K562 (cell line): ENCODE results near the gene YPEL5. TPM values are rescaled to one million over a fixed set of nuclear protein-coding genes. Genes with fewer than 3 reads are reported as not detected.

Experiments
- ASH1L ChIP-seq: fragments of 450-650 bp; IDR thresholded peaks from 2 replicates; pipeline ENCODE4 v1.6.1; 2018; ENCODE audit warnings: borderline replicate concordance, mild to moderate bottlenecking, low read depth; ENCODE audit not compliant: partially characterized antibody
- CREB1 ChIP-seq, 2 experiments: sonication (generic) in 1 of 2; formaldehyde crosslinking in 1 of 2; IDR thresholded peaks; 2 replicates each; pipeline versions ENCODE4 v1.6.1 to v1.8.0; 2012 to 2022; ENCODE audit warnings: inconsistent platforms in 1 of 2, mild to moderate bottlenecking in 1 of 2, missing genetic modification reagents in 1 of 2, moderate library complexity in 1 of 2
- FOXK2 ChIP-seq, 2 experiments: fragments of 450-650 bp; IDR thresholded peaks in 1 of 2; conservative IDR thresholded peaks in 1 of 2; 2 replicates each; pipeline ENCODE4 v1.6.1; 2016; ENCODE audit warnings: low read depth in 2 of 2, mild to moderate bottlenecking in 1 of 2
- HSF4 ChIP-seq: fragments of 250-450 bp; sonication (Bioruptor Pico); IDR thresholded peaks from 2 replicates; pipeline ENCODE4 v2.1.2; 2022; ENCODE audit warnings: mild to moderate bottlenecking, moderate library complexity, borderline replicate concordance
- KLF13 ChIP-seq: fragments of 450-650 bp; IDR thresholded peaks from 2 replicates; pipeline ENCODE4 v1.6.1; 2016; ENCODE audit warnings: missing genetic modification characterization, low read depth, mild to moderate bottlenecking, missing compliant biosample characterization, moderate library complexity, borderline replicate concordance
- MEF2A ChIP-seq: IDR thresholded peaks from 2 replicates; pipeline ENCODE4 v1.6.1; 2011; ENCODE audit warnings: low read depth, mild to moderate bottlenecking, low read length, moderate library complexity; ENCODE audit not compliant: control insufficient read depth
- MEF2D ChIP-seq: conservative IDR thresholded peaks from 2 replicates; pipeline ENCODE4 v1.6.1; 2016; ENCODE audit warnings: low read depth, missing genetic modification characterization, missing compliant biosample characterization
- NFATC3 ChIP-seq: fragments of 450-650 bp; IDR thresholded peaks from 2 replicates; pipeline ENCODE4 v1.6.1; 2017; ENCODE audit warnings: mild to moderate bottlenecking
- NFRKB ChIP-seq: fragments of 450-650 bp; IDR thresholded peaks from 2 replicates; pipeline ENCODE4 v1.6.1; 2016; ENCODE audit warnings: low read depth
- PRPF4 ChIP-seq: fragments of 200-400 bp; formaldehyde crosslinking; IDR thresholded peaks from one replicate; pipeline ENCODE4 v1.6.1; 2017; ENCODE audit warnings: low read length, low read depth, mild to moderate bottlenecking; ENCODE audit not compliant: insufficient read depth, poor library complexity, severe bottlenecking
- SAP30 ChIP-seq: fragments of 200-600 bp; sonication (generic); IDR thresholded peaks from 2 replicates; pipeline ENCODE4 v1.6.1; 2012; ENCODE audit warnings: borderline replicate concordance, low read depth, mild to moderate bottlenecking, moderate library complexity, low read length, control low read depth, inconsistent platforms; ENCODE audit not compliant: insufficient read depth, poor library complexity, severe bottlenecking
- SIN3A ChIP-seq, 2 experiments: fragments of 150-350 bp in 1 of 2; IDR thresholded peaks; 2 replicates each; pipeline ENCODE4 v1.6.1; 2011 to 2016; ENCODE audit warnings: borderline replicate concordance in 2 of 2, low read depth in 2 of 2, low read length in 2 of 2, mild to moderate bottlenecking in 2 of 2, moderate library complexity in 2 of 2; ENCODE audit not compliant: control insufficient read depth in 1 of 2
- SIN3B ChIP-seq: fragments of 450-650 bp; IDR thresholded peaks from 2 replicates; pipeline ENCODE4 v1.6.1; 2017; ENCODE audit warnings: low read depth, mild to moderate bottlenecking, moderate library complexity
- TGIF2 ChIP-seq: sonication (generic); formaldehyde crosslinking; IDR thresholded peaks from 2 replicates; pipeline ENCODE4 v1.8.1; 2022; ENCODE audit warnings: mild to moderate bottlenecking, missing genetic modification reagents, moderate library complexity
- ZNF239 ChIP-seq: fragments of 250-450 bp; sonication (Bioruptor Pico); IDR thresholded peaks from 2 replicates; pipeline ENCODE4 v1.4.0; 2020; ENCODE audit warnings: mild to moderate bottlenecking
- ZNF436 ChIP-seq: fragments of 250-450, 450-650 bp; sonication (Bioruptor Pico); formaldehyde crosslinking; IDR thresholded peaks from 2 replicates; pipeline ENCODE4 v1.7.0; 2020; ENCODE audit warnings: mild to moderate bottlenecking
- ZNF695 ChIP-seq: fragments of 450-650 bp; formaldehyde crosslinking; IDR thresholded peaks from 2 replicates; pipeline ENCODE4 v1.4.0; 2020; ENCODE audit warnings: mild to moderate bottlenecking, moderate library complexity
- ZNF75A ChIP-seq: fragments of 450-650 bp; formaldehyde crosslinking; IDR thresholded peaks from 2 replicates; pipeline ENCODE4 v1.4.0; 2020; ENCODE audit warnings: mild to moderate bottlenecking
- polyA plus RNA-seq, 8 experiments: library from polyadenylated mRNA; depleted of rRNA in 4 of 8; stranded (reverse) in 5 of 8; unstranded in 3 of 8; fragments of >200 nt; fragmentation: Nextera tagmentation in 2 of 8; fragmentation: Illumina TruSeq in 1 of 8; extraction: Ambion mirVana in 2 of 8; extraction: Trizol in 1 of 8; gene quantifications; 2 replicates each; pipeline versions ENCODE4 v1.2.1 to v1.2.3, GENCODE V29; 2011 to 2014; ENCODE audit warnings: inconsistent platforms in 1 of 8, missing spikeins in 1 of 8
- total RNA-seq, 7 experiments: library from RNA; depleted of rRNA in 6 of 7; stranded (reverse); fragments of >200 nt in 6 of 7; fragmentation: Illumina TruSeq in 2 of 7; extraction: Trizol in 2 of 7; gene quantifications; 2 replicates each; pipeline versions ENCODE4 v1.2.1 to v1.2.3, GENCODE V29; 2011 to 2021; ENCODE audit warnings: low replicate concordance in 1 of 7
- TF ChIP-seq, protein P1 (sequence below), 3 experiments: fragments of 200-800 bp in 1 of 3; sonication (Bioruptor generic) in 1 of 3; sonication (generic) in 1 of 3; formaldehyde crosslinking in 1 of 3; IDR thresholded peaks; 2 replicates each; pipeline versions ENCODE4 v1.6.1 to v1.8.0; 2016 to 2022; ENCODE audit warnings: mild to moderate bottlenecking in 2 of 3, missing compliant biosample characterization in 2 of 3, missing genetic modification characterization in 2 of 3, missing genetic modification reagents in 1 of 3
- TF ChIP-seq, protein P2 (sequence below): fragments of 250-450 bp; sonication (Bioruptor Pico); IDR thresholded peaks from 2 replicates; pipeline ENCODE4 v1.8.0; 2022; ENCODE audit warnings: inconsistent platforms, mild to moderate bottlenecking, moderate library complexity, borderline replicate concordance
- TF ChIP-seq, protein P3 (sequence below): sonication (generic); formaldehyde crosslinking; IDR thresholded peaks from 2 replicates; pipeline ENCODE4 v1.8.0; 2022; ENCODE audit warnings: missing genetic modification reagents, mild to moderate bottlenecking, borderline replicate concordance

Gene YPEL5
- total and polyA plus RNA-seq, 9 of the 15 experiments (the other 6 are each of a cell fraction or from before 2014, with no cell fraction given) = 5.4 to 34.4 (median 12.3) TPM

DNA sequence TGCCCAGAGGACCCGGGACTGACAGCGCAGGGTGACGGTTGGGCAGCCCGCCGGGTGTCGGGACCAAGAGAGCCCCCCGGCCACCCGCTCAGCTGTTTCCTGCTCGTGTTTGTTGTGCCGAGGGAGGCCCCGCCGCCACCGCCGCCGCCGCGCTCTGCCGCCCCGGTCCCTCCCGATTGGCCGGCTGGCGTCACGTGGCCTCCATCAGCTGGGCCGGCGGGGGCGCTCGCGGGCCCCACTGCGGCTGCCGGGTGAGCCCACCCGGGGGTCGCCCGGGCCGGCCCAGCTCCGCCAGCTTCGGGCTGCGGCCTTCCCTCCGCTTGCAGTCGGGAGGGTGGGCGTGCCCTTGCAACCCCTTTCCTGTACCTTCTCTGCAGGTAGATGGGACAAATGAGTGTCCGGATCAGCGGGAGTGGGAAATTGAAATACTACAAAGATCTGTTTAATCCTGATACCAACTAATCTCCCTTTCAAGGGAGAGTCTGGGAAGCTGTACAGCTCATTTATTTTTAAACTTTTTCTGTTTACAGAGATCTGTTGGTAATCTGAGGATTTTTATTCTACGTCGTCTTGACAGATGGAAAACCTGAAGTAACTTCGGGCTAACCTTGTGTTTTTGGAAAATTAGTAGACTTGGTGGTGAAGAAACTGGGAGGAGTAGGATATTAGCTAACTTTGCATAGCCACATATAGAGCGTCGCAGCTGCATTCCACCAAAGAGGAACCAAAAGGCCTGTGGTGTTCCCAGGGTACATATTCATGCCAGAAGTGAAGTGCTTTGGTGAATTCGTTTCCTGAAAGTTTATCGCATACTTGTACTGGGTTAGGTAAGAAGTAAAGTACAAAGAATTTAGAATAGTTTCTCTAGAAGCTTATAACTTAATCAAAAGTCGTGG lies 1.2 kb downstream of the YPEL5 start (continued):
- TF ChIP-seq, protein P1, sequence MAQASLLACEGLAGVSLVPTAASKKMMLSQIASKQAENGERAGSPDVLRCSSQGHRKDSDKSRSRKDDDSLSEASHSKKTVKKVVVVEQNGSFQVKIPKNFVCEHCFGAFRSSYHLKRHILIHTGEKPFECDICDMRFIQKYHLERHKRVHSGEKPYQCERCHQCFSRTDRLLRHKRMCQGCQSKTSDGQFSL (CRISPR knock-in tag; IDR thresholded peaks at IDR 0.05) = no peak
- TF ChIP-seq, protein P1 (tag; IDR thresholded peaks at IDR 0.05) = no peak
- TF ChIP-seq KLF13 (tag) (no peak), NFATC3 (no peak), ZNF695 (CRISPR knock-in tag) (no peak), HSF4 (CRISPR knock-in tag) (no peak), SAP30 (peak; percentile 37), MEF2D (tag) (no peak), ASH1L (no peak), ZNF75A (no peak), FOXK2 (conservative IDR thresholded peaks at IDR 0.05 in 1 of 2, IDR thresholded peaks at IDR 0.05 in 1 of 2; ENCODE audit: low read depth in 2 of 2) (no peak), ZNF436 (no peak), ZNF239 (CRISPR knock-in tag) (no peak), SIN3A (IDR thresholded peaks at IDR 0.05; ENCODE audit: borderline replicate concordance in 2 of 2, control insufficient read depth in 1 of 2, low read depth in 2 of 2, low read length in 2 of 2) (peak; percentile 51 to 79; a peak in 2 of 4 replicates), NFRKB (no peak), CREB1 (IDR thresholded peaks at IDR 0.05) (no peak), CREB1 (CRISPR knock-in tag; IDR thresholded peaks at IDR 0.05) (no peak), MEF2A (no peak), TGIF2 (CRISPR knock-in tag) (no peak), SIN3B (peak; percentile 35; the same call in 1 of the 2 replicates), PRPF4 (no peak)
- TF ChIP-seq, protein P2, sequence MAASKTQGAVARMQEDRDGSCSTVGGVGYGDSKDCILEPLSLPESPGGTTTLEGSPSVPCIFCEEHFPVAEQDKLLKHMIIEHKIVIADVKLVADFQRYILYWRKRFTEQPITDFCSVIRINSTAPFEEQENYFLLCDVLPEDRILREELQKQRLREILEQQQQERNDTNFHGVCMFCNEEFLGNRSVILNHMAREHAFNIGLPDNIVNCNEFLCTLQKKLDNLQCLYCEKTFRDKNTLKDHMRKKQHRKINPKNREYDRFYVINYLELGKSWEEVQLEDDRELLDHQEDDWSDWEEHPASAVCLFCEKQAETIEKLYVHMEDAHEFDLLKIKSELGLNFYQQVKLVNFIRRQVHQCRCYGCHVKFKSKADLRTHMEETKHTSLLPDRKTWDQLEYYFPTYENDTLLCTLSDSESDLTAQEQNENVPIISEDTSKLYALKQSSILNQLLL (CRISPR knock-in tag) = no peak
- TF ChIP-seq, protein P3, sequence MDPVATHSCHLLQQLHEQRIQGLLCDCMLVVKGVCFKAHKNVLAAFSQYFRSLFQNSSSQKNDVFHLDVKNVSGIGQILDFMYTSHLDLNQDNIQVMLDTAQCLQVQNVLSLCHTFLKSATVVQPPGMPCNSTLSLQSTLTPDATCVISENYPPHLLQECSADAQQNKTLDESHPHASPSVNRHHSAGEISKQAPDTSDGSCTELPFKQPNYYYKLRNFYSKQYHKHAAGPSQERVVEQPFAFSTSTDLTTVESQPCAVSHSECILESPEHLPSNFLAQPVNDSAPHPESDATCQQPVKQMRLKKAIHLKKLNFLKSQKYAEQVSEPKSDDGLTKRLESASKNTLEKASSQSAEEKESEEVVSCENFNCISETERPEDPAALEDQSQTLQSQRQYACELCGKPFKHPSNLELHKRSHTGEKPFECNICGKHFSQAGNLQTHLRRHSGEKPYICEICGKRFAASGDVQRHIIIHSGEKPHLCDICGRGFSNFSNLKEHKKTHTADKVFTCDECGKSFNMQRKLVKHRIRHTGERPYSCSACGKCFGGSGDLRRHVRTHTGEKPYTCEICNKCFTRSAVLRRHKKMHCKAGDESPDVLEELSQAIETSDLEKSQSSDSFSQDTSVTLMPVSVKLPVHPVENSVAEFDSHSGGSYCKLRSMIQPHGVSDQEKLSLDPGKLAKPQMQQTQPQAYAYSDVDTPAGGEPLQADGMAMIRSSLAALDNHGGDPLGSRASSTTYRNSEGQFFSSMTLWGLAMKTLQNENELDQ (CRISPR knock-in tag) = no peak
